GM21515 (cell line): ENCODE measurements around the gene TMC4.
"Not testable (repeated sequence)": the region's sequence is repeated elsewhere in the genome, so short reads cannot be mapped to it uniquely, and the experiment has no call there.

Source experiments
- ATAC-seq: cut with Tn5 transposase; IDR thresholded peaks from one replicate; pipeline ENCODE4 v1.9.1; 2021; ENCODE audit not compliant: unreplicated experiment

TMC4 gene

DNA sequence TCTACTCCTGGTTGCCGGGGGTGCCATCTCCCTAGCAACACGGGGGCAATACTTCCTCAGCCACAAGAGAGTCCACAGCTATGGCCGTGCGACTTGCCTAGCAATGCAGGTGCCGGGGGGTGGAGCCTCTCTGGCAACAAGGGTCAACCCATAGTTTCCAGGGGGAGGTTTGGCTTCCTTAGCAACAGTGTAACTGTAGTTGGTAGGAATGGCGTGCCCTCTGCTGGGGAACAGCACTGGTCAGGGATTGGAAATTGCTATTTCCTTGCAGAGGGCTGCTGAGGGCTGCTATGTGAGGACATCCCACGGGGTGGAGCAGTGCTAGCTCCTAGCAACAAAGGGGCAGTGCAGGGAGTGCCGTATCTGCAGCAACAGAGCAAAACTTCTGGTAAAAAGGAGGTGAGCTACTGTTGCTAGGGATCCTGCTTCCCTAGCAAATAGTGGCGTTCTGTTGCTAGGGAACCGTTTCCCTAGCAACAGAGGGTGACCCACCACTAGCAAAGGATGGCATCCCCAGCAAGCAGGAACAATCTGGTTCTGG lies 7.0 kb upstream of the TMC4 start:
- no peak for ATAC-seq

DNA sequence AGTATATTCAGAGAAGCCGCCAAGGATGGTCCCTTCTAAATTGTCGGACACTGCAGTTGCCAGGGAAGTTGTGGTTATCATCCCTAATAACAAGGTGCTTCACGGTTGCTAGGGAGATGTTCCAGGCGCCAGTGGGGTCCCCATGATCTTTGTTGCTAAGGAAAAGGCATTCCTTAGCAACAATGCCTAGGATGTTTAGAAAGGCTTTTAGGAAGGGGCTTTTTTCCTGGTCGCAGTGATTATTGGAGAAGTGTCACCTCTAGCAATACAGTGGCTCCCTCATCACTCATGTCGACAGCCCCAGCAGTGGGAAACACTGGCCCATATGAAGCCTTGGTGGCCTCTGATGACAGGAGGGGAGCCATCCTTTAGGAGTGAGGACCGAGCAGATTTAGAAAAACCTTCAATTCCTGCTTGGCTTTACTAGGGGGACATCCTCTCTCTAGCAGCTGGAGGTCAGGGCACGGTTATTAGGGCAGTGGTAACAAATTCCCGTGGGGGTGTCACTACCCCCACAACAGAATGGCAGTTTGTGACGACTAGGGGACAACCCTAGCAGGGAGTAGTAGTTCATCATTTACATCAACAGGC lies 6.4 kb upstream of the TMC4 start:
- no peak for ATAC-seq

DNA sequence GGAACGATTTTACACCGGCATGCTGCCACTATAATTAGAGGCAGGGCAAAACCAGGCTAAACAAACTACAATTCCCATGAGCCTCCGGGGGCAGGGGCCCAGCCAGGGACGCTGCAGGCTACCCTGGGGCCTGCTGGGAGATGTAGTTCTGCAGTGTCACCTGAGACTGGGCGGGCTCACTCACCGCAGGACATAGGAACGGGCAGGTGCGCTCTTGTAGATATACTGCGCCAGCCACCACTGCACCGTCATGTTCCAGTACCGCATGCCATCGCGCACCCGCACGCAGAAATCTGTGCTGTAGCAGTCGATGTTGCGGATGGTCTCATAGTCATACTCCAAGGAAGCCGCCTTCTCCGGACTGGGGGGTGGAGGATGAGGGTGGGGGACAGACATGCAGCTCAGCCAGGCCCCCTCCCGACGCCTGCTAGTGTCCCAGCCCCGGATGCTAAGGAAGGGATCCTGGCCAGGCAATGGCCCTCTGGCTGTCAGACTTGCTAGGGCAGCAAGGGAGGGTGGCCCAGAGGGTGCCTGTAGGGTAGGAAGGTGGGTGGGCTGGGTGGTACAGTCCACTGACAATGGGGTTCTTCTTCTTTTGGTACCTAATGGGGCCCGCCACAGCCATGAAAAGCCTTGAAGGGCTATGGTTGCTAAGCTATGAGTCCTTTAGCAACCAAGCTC lies 5.8 kb upstream of the TMC4 start:
- ATAC-seq, result no peak

DNA sequence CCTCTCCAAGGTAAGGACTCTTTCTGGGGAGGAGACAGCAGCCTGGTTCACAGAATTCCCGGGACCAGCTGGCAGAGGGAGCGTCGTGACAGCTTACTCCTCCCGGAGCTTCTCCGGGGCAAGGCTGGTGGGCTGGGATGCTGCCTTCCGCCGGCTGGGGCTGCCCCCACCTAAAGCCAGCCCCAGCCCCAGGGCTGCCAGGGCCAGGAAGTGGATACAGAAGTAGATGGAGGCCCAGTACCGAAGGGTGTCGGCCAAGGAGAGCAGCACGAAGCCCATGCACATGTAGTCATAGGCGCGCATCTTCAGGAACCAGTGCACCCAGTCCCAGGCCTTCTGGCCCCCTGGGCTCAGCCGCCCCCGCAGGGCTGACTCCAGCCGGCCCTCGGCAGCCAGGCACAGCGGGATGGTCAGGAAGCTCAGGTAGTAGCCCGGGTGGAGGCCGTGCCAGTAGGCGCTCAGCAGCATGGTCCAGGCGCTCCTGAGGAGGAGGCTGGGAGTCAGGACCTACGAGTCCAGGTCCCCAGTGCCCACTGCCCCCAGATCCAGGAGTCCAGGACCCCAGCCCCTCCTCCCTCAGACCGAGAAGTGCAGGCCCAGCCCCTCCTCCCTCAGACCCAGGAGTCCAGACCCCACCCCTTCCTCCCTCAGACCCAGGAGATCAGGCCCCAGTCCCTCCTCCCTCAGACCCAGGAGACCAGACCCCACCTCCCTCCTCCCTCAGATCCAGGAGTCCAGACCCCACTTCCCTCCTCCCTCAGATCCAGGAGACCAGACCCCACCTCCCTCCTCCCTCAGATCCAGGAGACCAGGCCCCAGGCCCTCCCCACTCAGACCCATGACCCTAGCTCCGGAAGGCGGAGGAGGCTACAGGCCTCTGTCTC lies 1.2 kb upstream of the TMC4 start:
- no peak for ATAC-seq

DNA sequence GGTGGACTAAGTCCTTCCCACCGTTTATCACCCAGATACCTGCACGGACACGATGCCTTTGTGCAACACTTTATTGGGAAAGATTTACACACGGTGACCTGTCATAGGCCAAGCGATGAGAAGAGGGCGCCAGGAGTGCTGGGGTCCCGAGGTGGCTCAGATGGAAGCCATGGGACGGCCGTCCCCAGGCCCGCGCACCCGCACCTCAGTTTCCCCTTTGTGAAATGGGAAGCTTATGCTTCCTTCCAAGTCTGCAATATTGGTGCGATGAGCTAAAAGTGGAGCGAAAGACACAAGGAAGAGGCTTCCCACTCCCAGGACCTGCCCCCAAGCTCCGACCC lies 369 bp upstream of the TMC4 start:
- ATAC-seq, result no peak

DNA sequence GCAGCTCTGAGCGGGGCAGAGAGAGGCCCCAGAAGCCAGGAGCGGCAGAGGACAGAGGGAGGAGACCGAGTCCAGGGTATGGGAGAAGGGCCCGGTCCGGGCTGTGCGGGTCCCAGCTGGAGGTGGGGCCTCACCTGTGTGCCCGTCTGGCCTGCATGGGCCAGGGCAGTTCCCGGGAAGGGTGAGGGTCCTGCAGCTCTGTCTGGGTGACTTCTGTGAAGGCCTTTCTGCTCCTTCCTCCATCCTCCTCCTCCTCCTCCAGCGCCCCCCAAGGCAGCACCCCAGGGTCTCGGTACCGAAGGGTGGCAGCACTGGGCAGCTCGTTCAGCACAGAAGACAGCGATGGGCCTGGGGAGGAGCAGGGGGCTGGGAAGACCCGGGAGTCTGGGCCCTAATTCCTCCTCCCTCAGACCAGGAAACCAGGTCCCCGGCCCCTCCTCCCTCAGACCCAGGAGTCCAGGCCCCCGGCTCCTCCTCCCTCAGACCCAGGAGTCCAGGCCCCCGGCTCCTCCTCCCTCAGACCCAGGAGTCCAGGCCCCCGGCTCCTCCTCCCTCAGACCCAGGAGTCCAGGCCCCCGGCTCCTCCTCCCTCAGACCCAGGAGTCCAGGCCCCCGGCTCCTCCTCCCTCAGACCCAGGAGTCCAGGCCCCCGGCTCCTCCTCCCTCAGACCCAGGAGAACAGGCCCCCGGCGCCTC lies 1.1 kb downstream of the TMC4 start:
- not testable (repeated sequence) for ATAC-seq

DNA sequence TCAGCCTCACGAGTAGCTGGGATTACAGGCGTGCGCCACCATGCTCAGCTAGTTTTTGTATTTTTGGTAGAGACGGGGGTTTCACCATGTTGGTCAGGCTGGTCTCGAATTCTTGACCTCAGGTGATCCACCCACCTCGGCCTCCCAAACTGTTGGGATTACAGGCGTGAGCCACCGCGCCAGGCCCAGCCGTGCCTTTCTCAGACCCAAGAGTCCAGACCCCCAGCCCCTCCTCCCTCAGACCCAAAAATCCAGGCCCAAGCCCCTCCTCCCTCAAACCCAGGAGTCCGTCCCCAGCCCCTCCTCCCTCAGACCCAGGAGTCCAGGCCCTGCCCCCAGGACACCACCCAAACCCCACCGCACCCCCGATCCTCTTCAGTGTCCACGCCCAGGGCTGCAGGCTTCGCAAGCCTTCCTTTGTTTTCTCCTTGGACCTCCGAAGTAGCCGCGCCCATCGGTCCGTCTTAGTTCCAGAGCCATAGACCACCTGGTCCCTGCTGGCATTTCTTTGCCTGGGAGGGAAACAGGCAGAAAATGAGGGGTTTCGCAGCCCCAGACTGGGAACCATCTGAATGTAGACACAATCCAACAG lies 3.7 kb downstream of the TMC4 start:
- ATAC-seq, result no peak

DNA sequence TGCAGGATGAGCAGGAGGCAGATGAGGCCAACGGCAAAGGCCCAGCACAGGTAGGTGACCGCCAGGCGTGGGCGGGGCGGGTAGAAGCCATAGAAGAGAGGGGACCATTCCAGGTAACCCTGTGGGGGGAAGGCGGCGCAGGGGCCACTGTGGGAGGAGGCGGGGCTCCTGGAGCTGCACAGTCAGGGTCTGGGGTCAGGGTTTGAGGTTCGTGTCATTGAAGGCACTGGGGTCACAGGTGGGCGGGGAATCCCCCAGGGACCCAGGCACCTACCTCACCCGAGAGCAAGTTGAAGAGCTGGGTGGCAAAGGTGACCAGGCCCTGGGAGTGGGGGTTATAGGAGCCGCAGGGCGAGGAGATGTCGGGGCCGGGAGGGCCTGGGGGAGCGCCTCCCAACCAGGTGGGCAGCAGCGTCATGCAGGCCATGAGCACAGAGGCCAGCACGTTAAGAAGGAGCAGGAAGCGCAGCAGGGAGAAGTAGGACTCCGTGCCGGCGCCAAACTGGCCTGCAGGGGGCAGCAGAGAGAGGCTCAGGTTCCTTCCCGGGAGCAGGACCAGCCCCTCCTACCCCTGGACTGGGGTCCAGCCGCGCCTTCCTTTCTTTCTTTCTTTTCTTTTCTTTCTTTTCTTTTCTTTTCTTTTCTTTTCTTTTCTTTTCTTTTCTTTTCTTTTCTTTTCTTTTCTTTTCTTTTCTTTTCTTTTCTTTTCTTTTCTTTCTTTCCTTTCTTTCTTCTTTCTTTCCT lies 4.6 kb downstream of the TMC4 start:
- no peak for ATAC-seq

DNA sequence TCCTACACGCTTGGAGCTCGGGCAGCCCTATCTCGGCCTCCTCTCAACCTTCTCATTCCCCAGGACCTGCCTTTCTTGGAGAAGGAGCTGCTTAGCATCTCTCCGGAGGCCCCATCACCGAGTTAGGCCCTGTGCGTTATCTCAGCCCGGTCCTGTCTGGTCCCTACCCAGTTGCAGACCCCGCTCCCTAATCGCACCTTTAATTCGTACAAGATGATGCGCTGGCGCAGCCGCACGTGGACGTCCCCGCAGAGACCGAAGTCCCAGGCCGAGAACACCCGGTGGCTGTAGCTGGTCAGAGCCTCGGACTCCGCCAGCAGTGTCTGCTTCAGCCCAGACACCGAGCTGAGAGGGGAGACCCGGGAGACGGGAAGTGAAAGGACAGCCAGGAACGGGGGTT lies 7.7 kb downstream of the TMC4 start:
- ATAC-seq, result no peak

DNA sequence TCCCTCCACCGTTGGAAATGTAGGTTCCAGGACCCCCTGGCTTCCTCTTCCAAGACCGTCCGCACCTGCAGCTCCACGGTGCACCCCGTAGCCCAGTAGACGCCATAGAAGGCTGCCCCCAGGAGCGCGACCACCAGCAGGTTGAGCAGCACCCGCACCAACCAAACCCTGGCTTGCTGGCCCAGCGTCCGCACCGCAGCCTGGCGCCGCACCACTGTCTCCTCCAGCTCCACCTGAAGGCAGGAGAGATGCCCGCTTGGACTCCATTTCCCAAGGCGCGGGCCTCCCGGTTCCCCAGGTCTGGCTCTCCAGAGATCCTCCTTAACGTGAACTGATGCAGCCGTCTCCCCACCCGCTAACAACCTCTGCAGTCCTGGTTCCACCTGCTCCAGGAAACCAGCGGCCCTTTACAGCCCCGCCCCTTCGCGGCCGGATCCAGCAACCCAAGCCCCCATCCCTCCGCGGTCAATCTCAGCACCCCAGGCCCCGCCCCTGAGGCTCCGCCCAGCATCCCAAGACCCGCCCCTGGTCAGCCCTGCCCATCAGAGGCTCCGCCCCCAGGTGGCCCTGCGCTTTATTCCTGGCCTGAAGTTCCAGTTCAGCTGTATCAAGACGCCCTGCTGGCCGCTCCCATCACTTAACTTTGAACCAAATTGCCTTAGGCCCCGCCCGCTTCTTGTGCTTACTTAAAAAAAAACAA lies 8.4 kb downstream of the TMC4 start:
- ATAC-seq, result no peak

DNA sequence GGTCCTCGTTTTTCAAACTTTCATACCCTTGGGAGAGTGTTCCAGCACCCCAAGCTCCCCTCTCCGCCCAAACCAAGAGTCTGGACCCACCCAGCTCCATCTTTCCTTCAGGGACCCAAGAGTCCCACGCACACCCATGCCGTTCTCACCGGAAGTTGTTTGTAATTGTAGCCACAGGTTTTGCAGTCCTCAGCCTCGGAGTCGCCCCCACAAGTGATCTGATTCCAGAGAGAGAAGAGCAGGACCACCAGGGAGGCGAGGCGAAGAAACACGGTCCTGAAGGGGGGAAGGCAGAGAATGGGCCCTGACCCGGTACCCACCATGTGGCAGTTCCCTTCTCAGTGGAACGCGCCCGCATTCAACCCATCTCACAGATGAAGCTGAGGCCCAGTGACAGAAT lies 10.1 kb downstream of the TMC4 start:
- ATAC-seq, result no peak

DNA sequence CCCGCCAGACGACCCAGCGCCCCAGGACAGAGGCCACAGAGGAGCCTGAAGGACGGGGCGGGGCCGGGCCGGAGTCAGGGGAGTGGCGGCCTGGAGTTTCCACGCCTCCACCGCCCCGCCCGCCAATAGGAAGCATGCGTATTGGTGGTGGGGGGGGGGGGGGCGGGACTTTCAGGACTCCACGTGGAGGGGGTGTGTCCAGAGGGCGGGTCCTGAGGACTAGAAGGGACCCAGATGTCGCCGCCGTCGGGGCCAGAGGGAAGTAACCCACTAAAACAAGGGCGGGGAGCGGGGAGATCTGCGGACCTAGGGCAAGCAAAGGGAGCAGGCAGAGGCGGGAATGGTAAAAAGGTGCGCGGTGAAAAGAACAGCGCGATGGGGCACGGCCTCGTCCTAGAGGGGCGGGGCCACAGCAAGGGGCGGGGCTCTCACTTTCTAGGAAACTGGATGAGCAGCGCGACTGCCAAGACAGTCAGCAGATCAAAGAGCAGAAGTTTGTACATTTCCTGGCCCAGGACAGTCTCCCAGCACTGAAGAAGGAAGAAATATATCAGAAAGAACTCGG lies 10.6 kb downstream of the TMC4 start:
- no peak for ATAC-seq

DNA sequence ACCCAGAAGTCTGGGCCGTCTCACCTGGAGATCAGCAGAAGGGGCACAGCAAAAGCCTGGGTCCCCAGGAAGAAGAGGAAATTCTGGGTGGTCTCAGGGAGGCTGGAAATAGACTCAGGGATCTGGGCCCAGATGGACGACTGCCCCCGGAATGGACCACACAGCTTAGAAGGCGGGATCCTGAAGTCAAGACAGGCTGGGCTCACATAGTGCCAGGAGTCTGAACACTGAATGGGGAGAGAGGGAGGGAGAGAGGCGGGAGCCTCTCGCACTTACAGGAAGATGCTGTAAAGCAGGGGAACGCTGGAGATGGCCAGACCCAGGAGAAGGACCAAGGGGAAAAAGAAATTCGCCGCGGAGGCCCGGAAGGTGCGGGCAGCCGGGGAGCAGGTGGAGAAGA lies 12.1 kb downstream of the TMC4 start:
- ATAC-seq, result no peak

DNA sequence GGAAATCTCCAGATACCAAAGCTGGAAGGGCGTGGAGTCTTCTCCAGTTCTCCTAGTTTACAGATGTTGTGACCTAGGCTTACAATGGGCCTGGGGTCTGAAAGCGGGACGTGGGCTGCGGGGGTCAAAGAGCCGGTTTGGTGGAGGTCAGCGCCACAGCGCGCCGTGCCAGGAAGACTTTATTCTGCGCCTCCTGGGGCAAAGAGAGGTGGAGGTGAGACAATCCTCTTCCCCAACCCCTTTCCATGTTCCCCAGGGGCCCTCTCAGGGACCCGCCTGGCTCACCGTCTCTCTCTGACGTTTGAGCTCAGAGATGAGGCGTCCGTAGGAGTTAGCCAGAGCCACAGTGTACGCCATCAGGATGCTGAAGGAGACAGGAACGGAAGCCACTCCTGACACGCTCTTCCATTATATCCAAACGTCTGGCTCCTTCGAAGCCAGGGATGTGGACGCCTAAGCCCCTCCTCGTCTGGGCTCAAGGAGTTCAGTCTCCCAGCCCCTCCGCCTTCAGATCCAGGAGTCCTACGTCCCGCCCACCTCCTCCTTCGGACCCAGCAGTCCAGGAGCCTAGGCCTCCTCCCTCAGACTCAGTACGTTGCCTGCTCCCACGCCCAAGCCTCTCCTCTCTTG lies 12.7 kb downstream of the TMC4 start:
- peak; percentile 7 for ATAC-seq

DNA sequence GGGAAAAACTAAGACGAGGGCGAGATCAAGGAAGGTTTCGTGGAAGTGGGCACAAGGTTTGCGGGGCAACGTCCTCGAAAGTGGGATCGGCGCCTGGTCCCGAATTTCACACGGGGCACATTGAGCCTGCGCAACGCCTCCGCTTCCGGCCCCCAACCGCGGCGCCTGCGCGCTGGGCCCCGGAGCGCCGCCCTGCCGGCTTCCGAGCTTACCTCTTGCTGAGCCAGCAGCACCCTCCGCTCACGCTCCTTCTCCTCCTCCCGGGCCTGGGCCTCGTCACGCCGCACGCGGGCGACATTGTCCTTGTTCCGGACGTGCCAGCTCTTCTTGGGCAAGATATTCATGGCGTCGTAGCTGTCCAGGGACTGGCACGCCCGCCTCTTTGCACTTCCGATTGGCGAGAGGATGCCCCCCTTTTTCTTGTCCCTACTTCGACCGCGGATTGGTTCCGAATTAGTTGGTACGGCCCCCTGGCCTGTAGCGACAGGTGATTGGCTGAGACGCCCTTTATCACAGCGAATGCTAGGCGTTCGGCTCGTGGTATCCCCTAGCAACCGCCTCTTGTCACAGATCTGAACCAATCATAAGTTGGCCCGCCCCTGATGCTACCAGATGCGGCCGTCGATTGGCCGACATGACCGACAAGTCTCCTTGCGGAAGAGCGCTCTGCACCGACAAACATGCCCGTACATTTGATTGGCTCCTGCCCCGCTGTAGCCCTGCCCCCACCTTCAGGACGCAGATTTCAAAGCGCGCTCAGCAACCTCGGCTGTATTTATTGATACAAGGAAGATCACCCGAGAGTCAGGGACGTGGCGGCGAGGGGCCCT lies 13.4 kb downstream of the TMC4 start, which contains the start of gene LENG1:
LENG1 (minus strand) TSS at position 370 of the 830 bp plus-strand sequence; CDS start at position 344, 26 bp downstream.
- peak; percentile 87 for ATAC-seq

DNA sequence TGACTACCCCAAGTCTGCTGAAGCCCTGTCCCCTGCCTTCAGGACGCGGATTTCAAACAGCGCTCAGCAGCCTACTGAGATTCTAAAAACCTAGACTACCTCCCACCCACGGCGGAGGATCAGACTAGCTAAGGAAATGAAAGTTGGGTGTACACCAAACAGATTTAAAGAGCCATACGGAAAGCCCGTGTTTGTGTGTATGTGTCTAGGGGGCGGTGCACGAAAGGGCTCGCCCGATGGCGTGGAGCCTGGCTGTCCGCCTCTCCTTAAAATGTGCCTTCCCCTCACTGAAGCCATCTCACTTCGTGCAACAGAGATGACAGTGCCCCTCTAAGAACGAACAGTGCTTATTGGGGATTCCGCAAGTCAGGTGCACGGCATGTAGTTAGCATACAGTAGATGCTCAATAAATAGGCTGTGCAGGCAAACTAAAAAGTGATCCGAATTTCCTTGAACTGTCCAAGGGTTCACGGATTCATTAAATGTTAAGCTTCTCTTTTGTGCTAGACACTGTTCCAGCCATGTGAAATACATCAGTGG lies 14.1 kb downstream of the TMC4 start:
- no peak for ATAC-seq

DNA sequence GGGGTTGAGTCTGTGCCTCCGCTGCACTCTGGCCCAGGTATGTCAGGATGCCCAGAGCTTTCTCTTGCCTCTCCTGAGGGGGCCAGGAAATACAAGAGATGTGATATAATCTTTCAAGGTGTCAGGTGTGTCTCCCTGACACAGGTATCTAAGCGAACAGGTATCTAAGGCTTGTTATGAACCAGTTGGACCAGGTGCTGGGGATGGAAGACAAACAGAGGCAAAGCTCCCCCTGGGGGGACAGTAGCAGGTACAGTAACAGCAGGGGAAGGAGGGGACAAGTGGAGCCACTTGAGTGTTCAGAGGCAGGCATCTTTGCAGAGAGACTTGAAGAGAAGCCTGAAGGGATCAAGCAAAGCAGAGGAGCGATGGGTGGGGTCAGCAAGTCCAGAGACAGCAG lies 16.0 kb downstream of the TMC4 start:
- ATAC-seq, result no peak

DNA sequence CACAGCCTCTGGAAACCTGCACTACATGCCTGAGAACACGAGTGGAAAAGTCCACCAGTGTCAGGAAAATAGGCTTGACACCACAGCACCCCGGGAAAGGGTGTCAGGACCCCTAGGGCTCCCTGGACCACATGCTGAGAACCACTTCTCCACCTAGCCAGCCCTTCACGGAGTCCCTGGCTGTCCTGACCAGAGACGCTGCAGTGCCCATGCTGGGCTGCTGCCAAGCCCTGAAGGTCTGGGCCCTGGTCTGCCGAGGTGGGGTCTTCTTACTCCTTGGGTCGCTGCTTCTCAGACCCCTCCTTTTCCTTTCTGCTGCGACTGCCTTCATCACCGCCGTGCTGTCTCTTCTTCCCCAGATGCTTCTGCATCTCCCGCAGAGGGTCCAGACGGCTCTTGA lies 16.5 kb downstream of the TMC4 start:
- no peak for ATAC-seq
